ENCODE results near the gene FNBP1L.
"Not testable (repeated sequence)": the region's sequence is repeated elsewhere in the genome, so short reads cannot be mapped to it uniquely, and the experiment has no call there.

The FNBP1L gene

GRCh38 chr1:93532780-93533378, 85.0 kb downstream of the FNBP1L start:
- no peak for DNase-seq (ENCODE audit: low read depth in 2 of 2)

DNA sequence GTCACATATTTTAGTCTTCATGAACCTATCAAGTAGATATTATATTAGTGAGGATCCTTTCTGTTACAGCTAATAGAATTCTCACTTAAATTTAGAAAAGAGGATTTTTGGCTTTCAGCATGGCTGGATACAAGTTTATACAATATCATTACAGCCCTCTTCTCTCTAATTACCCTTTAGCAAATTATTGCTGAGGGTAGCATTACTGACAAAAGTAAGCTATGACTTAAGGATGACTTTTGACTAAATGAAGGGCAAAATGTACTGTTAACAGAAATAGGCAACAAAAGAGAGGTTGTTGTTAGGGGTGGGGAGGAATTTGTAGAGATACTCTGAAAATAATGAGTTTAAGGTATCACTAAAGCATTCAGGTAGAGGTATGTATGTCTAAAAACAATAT, 85.8 kb downstream of the FNBP1L start:
- DNase-seq (ENCODE audit: low read depth in 2 of 2), result no peak

GRCh38 chr1:93537396-93537795, 89.5 kb downstream of the FNBP1L start:
- no peak for DNase-seq (ENCODE audit: low read depth in 2 of 2)

DNA sequence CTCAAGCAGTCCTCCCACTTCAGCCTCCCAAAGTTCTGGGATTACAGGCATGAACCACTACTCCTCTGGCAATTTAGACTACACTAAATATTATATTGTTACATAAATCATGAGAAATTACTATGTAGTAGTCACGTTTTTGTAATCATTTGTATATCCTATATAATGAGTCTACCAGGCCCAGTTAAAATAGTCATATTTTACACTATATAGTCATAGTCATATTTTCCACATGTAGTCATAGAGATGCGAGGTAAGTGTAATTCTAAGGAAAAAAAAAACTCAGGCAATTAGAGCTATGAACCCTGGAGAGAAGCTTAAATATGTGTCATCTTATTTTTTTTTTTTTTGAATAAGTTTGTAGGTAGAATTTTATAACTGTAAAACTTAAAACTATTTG, 90.0 kb downstream of the FNBP1L start:
- no peak for DNase-seq (ENCODE audit: low read depth in 2 of 2)

DNA sequence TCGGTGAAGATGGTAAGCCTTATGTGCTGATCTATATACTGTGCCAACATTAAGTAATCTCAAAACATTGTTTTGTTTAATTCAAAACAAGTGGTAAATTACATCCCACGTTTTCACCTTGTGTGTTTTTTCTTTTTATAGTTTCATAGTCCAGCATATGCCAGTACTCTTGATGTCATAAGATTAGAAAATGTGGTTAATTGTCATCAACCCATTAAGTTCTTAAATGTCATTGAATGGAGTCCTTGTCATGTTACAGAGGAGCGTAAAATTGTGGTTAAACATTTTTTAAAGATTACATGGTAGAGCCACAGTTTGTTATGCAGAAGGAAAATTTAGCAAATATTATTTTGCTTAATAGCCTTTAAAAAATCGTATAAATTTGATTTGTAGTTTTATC, 93.1 kb downstream of the FNBP1L start:
- no peak for DNase-seq (ENCODE audit: low read depth in 2 of 2)

GRCh38 chr1:93542398-93542797, 94.5 kb downstream of the FNBP1L start:
- no peak for DNase-seq (ENCODE audit: low read depth in 2 of 2)

- no peak for DNase-seq (ENCODE audit: low read depth in 2 of 2)
These were observed 98.4 kb downstream of the FNBP1L start for GRCh38 chr1:93546162-93546863.

GRCh38 chr1:93549131-93549530, 101.2 kb downstream of the FNBP1L start:
- no peak for DNase-seq (ENCODE audit: low read depth in 2 of 2)

DNA sequence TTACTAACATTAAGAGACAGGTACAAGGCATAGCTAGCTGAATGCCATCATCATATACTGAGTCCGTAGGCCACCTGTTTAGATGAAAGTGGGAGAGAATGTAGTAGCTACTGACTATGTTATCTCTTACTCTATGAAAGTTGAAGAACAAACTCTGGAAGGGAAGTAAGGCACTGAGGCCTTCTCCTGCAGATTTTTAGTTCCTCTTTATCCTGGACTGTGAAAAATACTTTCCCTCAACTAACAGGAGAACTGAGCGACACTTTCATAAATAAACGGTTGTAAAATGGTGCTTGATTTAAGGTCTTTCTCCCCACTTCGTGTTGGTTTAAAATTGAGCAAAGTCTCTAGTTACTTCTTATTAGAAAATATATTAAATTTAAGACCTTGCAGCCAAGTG, 101.9 kb downstream of the FNBP1L start:
- DNase-seq (ENCODE audit: low read depth in 2 of 2), result no peak

DNA sequence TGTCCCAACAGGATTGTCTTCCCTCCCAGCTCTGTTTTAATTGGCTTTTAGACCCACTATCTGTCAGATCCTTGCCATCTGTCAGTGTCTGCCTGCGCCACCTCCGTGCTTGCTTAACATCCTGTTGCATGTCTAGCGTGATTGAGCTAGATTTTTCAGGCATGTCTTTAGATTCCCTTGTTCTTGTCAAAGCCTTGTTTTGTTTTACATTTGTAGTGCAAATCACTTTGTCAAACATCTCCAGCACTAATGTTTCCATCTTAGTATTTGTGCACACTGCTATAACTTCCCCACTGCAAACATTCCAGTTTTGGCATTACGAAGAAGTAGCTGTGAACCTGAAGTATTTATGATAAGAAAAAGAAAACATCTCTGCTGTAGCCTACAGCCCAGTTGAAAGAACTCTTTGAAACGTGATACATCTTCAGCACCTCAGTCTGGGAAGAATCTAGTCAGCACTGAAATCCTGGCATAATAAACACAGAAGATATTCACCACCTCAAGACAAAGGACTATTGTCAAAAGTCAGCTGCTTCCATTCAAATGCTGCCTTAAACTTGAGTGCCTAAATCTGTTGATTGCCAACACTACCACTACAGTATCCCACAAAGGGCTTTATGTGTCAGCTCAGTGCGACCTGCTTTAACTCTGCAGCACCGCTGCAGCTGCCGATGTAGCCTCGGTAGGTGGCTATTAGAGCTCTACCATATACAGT, 105.0 kb downstream of the FNBP1L start:
- no peak for DNase-seq (ENCODE audit: low read depth in 2 of 2)

- not testable (repeated sequence) for DNase-seq (ENCODE audit: low read depth in 2 of 2)
These were observed 106.1 kb downstream of the FNBP1L start for GRCh38 chr1:93553886-93554490.

GRCh38 chr1:93554883-93555872, 107.3 kb downstream of the FNBP1L start:
- DNase-seq (ENCODE audit: low read depth in 2 of 2), result no peak

DNA sequence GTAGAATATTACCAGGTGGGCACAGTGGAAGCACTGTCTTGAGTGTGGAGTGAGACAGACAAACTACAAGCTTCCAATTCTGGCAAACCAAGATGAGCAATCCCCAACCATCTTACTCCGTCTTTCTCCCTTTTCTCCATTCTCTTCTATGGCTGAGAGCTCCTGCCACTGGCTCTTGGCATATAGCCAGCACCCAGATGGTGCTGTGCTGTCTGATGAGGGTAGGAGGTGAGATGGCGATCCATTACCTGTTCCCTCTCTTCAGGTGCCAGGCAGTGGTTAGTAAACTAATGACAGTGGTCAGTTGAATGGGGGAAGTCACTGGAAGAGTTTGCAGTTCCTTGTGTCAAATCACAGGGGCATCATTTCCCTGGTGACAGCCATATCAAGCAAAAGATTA, 108.4 kb downstream of the FNBP1L start:
- DNase-seq (ENCODE audit: low read depth in 2 of 2), result no peak

DNA sequence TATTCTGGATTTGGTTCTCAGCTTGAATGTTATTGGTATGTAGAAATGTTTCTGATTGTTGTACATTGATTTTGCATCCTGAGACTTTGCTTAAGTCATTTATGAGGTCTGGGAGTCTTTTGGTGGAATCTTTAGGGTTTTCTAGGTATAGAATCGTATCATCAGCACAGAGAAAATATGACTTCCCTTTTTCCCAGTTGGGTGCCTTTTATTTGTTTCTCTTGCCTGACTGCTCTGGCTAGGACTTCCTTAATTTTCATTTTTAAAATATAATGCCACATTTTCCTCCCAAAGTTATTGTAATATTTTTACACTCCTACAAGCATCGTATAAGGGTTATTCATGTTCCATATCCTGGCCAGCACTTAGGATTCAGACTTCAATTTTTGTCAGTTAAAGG, 111.1 kb downstream of the FNBP1L start:
- no peak for DNase-seq (ENCODE audit: low read depth in 2 of 2)

GRCh38 chr1:93559695-93560094, 111.8 kb downstream of the FNBP1L start:
- no peak for DNase-seq (ENCODE audit: low read depth in 2 of 2)

DNA sequence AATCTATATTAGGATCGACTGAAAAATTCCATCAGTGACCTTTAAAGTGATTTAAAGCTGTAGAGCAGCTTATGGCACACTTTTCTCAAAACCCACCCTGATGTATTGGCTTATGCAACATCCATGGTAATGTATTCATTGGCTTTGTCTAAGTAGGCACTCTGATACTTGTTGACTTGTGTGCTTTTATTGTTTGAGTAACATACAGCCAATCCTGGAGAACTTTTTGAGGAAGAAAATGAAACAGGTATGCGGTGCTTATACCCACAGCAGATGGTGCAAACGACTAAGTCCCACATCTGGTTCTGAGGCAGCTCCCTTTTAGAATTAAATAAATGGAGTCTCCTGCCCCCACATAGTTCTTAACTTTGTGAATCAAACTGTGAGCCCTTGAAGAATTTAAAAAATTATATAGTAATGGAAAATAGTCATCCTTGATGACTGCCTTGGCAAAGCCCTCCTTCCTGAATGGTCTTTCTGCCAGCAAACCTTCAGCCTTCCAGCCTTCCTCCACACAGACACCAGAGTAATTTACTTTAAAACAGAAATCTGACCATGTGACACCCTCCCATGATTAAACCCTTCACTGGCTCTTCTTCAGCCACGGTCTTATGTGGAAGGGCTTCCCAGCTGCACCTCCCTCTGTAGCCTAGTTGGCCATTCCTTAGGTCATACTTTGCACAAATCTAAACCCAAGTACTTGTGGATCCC, 117.7 kb downstream of the FNBP1L start:
- DNase-seq (ENCODE audit: low read depth in 2 of 2), result no peak

DNA sequence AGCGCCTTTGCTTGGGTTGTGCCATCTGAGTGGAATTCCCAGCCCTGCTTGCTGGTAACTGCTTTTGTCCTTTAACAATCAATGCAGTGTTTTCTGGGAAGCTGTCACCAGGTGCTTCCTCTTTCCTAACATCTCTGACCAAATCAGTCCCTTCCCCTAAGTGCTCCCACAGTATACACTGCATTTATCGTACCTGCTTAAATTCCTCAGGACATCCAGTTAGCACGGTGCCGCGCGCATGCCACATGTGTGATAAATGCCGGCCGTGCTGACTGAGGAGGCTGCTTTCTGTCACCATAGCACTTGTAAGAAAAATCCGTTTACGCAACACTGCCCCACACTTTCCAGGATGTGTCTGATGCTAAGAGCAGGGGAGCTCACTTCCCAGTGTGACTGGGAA, 118.3 kb downstream of the FNBP1L start:
- DNase-seq (ENCODE audit: low read depth in 2 of 2), result no peak

DNA sequence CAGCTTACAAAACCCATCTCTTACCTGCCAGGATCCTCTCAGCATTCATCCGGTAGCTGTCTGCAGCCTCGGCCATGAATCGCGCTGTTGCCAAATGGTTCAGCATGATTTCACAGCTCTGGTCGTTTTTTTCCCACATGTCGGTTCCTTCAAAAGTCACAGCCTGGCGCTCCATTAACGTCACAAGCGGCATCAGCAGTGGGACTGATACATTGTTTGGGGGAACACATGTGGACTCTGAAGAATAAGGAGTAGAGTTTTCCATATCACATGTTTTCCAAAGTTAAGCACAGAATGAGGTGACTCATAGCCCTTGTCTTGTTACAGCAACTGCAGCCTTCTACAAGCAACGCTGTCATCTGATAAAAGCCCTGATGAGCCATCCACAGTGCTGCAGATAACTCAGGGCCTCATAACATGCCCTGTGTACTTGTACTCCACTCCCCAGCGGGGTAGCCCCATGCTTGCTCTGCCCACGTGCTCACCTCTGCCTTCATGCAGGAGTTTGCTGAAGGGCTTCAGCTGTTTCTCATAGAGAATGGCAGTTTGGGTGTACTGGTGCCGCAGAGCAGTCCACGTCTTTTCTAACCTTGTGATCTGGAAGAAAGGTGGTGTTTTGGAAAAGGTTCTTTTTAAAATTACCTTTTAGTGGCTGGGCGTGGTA, 119.5 kb downstream of the FNBP1L start:
- DNase-seq (ENCODE audit: low read depth in 2 of 2), result no peak

GRCh38 chr1:93569489-93569888, 121.6 kb downstream of the FNBP1L start:
- DNase-seq (ENCODE audit: low read depth in 2 of 2), result no peak

- no peak for DNase-seq (ENCODE audit: low read depth in 2 of 2)
These were observed 123.8 kb downstream of the FNBP1L start for GRCh38 chr1:93571623-93572310.

All from stimulated activated CD4-positive, alpha-beta T cell treated with anti-CD3 and anti-CD28 coated beads, Interleukin-1b, Interleukin-23, amount 100 ng/mL, for 1 hour (primary cell).